ENCODE results near the gene SDF4.

Gene SDF4

DNA sequence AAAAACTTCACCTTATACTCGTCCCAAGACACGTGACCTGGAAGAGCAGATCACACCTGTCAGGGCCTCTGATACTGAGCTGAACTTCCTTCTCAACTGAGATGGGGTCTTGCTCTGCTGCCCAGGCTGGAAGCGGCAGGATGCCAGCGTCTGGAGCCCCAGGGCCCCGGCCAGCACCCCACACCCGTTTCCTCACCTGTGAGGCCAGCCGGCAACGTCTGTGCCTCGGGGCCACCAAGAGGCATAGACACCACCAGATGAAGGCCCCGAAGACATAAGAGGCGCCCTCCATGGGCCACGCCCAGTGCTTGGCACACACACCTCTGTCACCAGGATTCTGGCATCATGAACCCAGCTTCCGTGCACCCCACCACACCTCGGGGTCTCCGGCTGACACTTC is 8.5 kb downstream of the SDF4 start:
- no peak for DNase-seq (ENCODE audit: low spot score)
- no CpG with 5 or more reads among the region's 15 CpGs for WGBS, 2 donors (ENCODE audit: extremely low coverage in 2 of 2, insufficient read length in 2 of 2, insufficient replicate concordance in 1 of 2)
- H3K27ac ChIP-seq (replicated peaks; ENCODE audit: low read length), result no peak overlapping the region
- no peak overlapping the region for H2AFZ ChIP-seq (ENCODE audit: low read length)
- H3K9me3 ChIP-seq (replicated peaks in 1 of 2; ENCODE audit: control insufficient read depth in 2 of 2, insufficient read depth in 1 of 2, low read depth in 1 of 2, low read length in 2 of 2), result peaks cover 0 to 8% of the 10 kb centered on the region in 2 donors
- no peak overlapping the region for H2BK12ac ChIP-seq (ENCODE audit: low read length)
- no peak overlapping the region for H2BK15ac ChIP-seq (ENCODE audit: low read length)
- H2BK5ac ChIP-seq (ENCODE audit: low read length), result no peak overlapping the region
- H3K9ac ChIP-seq (ENCODE audit: low read depth, low read length, poor library complexity), result no peak overlapping the region
- no peak overlapping the region for H4K91ac ChIP-seq (ENCODE audit: low read depth, low read length, poor library complexity)
- H3K27me3 ChIP-seq (ENCODE audit: control insufficient read depth in 3 of 3, insufficient read depth in 3 of 3, low read depth in 1 of 3, low read length in 3 of 3), result peaks cover 0 to 3% (median 0%) of the 10 kb centered on the region in 3 experiments
- no peak overlapping the region for H2AK5ac ChIP-seq (ENCODE audit: low read depth, low read length)
- H3K36me3 ChIP-seq (replicated peaks in 1 of 2; ENCODE audit: control insufficient read depth in 2 of 2, insufficient read depth in 2 of 2, low read length in 2 of 2), result peaks cover 31 to 78% of the 10 kb centered on the region in 2 donors
- no peaks in the 10 kb centered on the region for H3K4me1 ChIP-seq (ENCODE audit: control insufficient read depth in 2 of 2, insufficient read depth in 1 of 2, low read depth in 1 of 2, low read length in 2 of 2)
- H3K79me1 ChIP-seq (ENCODE audit: low read depth, low read length), result peaks cover 27% of the 10 kb centered on the region
- H3K4ac ChIP-seq (ENCODE audit: low read length), result no peak overlapping the region
- no peak overlapping the region for H4K8ac ChIP-seq (ENCODE audit: low read depth, low read length)
- no peak overlapping the region for H3K4me3 ChIP-seq (ENCODE audit: low read length in 2 of 2)
- H3K18ac ChIP-seq (ENCODE audit: low read length), result no peak overlapping the region
- no peak overlapping the region for H3K4me2 ChIP-seq (ENCODE audit: insufficient read depth, low read length, poor library complexity, severe bottlenecking)
- no peak overlapping the region for H3K14ac ChIP-seq (ENCODE audit: low read length)
- H3K23ac ChIP-seq (ENCODE audit: low read depth, low read length, poor library complexity), result peak overlapping the region; percentile 98
- H2BK120ac ChIP-seq (ENCODE audit: low read depth, low read length), result no peak overlapping the region

DNA sequence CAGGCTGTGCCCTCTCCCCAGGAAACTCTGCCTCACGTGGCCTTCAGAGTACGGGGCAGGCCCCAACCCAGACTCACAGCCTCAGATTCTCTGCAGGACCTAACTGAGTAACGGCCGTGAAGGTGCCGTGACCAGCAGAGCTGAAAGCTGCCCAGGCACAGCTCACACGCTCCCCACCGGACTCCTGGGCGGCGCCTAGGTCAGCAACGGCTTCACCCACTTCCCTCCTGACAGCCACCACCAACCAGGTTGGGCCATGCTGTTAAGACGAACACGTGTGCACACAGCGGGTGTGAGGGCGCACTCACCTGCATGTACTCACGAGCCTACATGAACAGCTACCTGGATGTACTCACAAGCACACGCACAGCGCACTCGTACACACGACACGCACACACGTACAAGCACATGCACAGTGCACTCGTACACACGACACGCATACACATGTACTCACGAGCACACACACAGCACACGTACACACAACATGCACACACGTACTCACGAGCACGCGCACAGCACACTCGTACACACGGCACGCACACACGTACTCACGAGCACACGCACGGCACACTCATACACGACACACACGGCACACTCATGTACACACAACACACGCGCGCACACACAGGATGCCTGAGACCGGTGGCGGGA is 9.1 kb downstream of the SDF4 start:
- Histone ChIP-seq H4K8ac (ENCODE audit: low read depth, low read length) (no peak overlapping the region), H3K27me3 (ENCODE audit: control insufficient read depth in 3 of 3, insufficient read depth in 3 of 3, low read depth in 1 of 3, low read length in 3 of 3) (peaks cover 0 to 3% (median 0%) of the 10 kb centered on the region in 3 experiments), H3K9me3 (replicated peaks in 1 of 2; ENCODE audit: control insufficient read depth in 2 of 2, insufficient read depth in 1 of 2, low read depth in 1 of 2, low read length in 2 of 2) (peaks cover 0 to 8% of the 10 kb centered on the region in 2 donors), H3K27ac (replicated peaks; ENCODE audit: low read length) (no peak overlapping the region), H2AFZ (ENCODE audit: low read length) (no peak overlapping the region), H2BK120ac (ENCODE audit: low read depth, low read length) (no peak overlapping the region), H3K18ac (ENCODE audit: low read length) (no peak overlapping the region), H3K4ac (ENCODE audit: low read length) (no peak overlapping the region), H3K36me3 (replicated peaks in 1 of 2; ENCODE audit: control insufficient read depth in 2 of 2, insufficient read depth in 2 of 2, low read length in 2 of 2) (peaks cover 32 to 78% of the 10 kb centered on the region in 2 donors), H3K9ac (ENCODE audit: low read depth, low read length, poor library complexity) (peak overlapping the region; percentile 77), H3K4me3 (ENCODE audit: low read length in 2 of 2) (peak overlapping the region in 1 of 2 donors; percentile 70), H3K4me2 (ENCODE audit: insufficient read depth, low read length, poor library complexity, severe bottlenecking) (no peak overlapping the region), H2BK15ac (ENCODE audit: low read length) (no peak overlapping the region), H3K79me1 (ENCODE audit: low read depth, low read length) (peaks cover 23% of the 10 kb centered on the region), H3K14ac (ENCODE audit: low read length) (no peak overlapping the region), H2BK5ac (ENCODE audit: low read length) (no peak overlapping the region), H4K91ac (ENCODE audit: low read depth, low read length, poor library complexity) (no peak overlapping the region), H3K4me1 (ENCODE audit: control insufficient read depth in 2 of 2, insufficient read depth in 1 of 2, low read depth in 1 of 2, low read length in 2 of 2) (no peaks in the 10 kb centered on the region), H2AK5ac (ENCODE audit: low read depth, low read length) (no peak overlapping the region), H2BK12ac (ENCODE audit: low read length) (no peak overlapping the region), H3K23ac (ENCODE audit: low read depth, low read length, poor library complexity) (peak overlapping the region; percentile 98)
- DNase-seq (ENCODE audit: low spot score), result no peak
- no CpG with 5 or more reads among the region's 44 CpGs for WGBS, 2 donors (ENCODE audit: extremely low coverage in 2 of 2, insufficient read length in 2 of 2, insufficient replicate concordance in 1 of 2)

DNA sequence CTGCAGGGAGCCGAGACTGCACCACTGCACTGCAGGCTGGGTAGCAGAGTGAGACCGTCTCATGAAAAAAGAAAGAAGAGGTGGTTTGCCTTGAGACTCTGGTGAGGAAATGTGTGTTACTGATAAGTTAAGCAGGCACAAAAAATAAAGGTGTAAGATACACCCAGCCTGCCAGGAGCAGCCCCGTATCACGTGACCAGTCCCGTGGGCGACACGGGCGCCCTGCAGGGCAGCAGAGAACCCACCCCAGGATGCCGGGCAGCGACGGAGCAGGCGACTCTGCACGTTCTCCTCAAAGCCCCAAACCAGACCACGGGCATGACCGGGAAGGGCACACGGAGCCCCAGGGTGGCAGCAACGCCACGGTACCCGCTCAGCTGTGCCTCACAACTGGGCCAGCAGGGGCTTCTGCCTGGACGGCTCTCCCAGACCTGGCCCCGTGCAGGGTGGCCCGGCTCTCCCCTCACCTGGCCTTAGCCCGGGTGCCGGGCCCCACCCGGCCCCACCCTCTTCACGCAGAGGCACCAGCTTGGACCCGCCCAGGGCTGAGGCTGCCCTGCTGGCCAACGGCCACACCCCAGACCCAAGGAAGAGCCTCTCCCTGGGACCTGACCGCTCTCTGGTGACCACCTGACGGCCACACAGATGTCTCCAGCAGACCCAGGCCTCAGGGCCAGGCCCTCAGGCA is 9.8 kb downstream of the SDF4 start:
- H2AFZ ChIP-seq (ENCODE audit: low read length), result no peak overlapping the region
- no peak overlapping the region for H4K8ac ChIP-seq (ENCODE audit: low read depth, low read length)
- H3K23ac ChIP-seq (ENCODE audit: low read depth, low read length, poor library complexity), result no peak overlapping the region
- no peak overlapping the region for H3K27ac ChIP-seq (replicated peaks; ENCODE audit: low read length)
- H3K36me3 ChIP-seq (replicated peaks in 1 of 2; ENCODE audit: control insufficient read depth in 2 of 2, insufficient read depth in 2 of 2, low read length in 2 of 2), result peaks cover 29 to 80% of the 10 kb centered on the region in 2 donors
- no peak overlapping the region for H3K18ac ChIP-seq (ENCODE audit: low read length)
- H3K4me1 ChIP-seq (ENCODE audit: control insufficient read depth in 2 of 2, insufficient read depth in 1 of 2, low read depth in 1 of 2, low read length in 2 of 2), result no peaks in the 10 kb centered on the region
- H3K14ac ChIP-seq (ENCODE audit: low read length), result no peak overlapping the region
- H3K79me1 ChIP-seq (ENCODE audit: low read depth, low read length), result peaks cover 21% of the 10 kb centered on the region
- no peak overlapping the region for H2BK5ac ChIP-seq (ENCODE audit: low read length)
- H2BK15ac ChIP-seq (ENCODE audit: low read length), result no peak overlapping the region
- H2AK5ac ChIP-seq (ENCODE audit: low read depth, low read length), result no peak overlapping the region
- H2BK120ac ChIP-seq (ENCODE audit: low read depth, low read length), result no peak overlapping the region
- WGBS, 2 donors (ENCODE audit: extremely low coverage in 2 of 2, insufficient read length in 2 of 2, insufficient replicate concordance in 1 of 2), result no CpG with 5 or more reads among the region's 30 CpGs
- H4K91ac ChIP-seq (ENCODE audit: low read depth, low read length, poor library complexity), result no peak overlapping the region
- DNase-seq (ENCODE audit: low spot score), result no peak
- H3K4me3 ChIP-seq (ENCODE audit: low read length in 2 of 2), result no peak overlapping the region
- H2BK12ac ChIP-seq (ENCODE audit: low read length), result no peak overlapping the region
- H3K9ac ChIP-seq (ENCODE audit: low read depth, low read length, poor library complexity), result peak overlapping the region; percentile 9
- no peak overlapping the region for H3K4me2 ChIP-seq (ENCODE audit: insufficient read depth, low read length, poor library complexity, severe bottlenecking)
- H3K4ac ChIP-seq (ENCODE audit: low read length), result no peak overlapping the region
- H3K9me3 ChIP-seq (replicated peaks in 1 of 2; ENCODE audit: control insufficient read depth in 2 of 2, insufficient read depth in 1 of 2, low read depth in 1 of 2, low read length in 2 of 2), result peaks cover 0 to 8% of the 10 kb centered on the region in 2 donors
- H3K27me3 ChIP-seq (ENCODE audit: control insufficient read depth in 3 of 3, insufficient read depth in 3 of 3, low read depth in 1 of 3, low read length in 3 of 3), result peaks cover 0 to 3% (median 0%) of the 10 kb centered on the region in 3 experiments

DNA sequence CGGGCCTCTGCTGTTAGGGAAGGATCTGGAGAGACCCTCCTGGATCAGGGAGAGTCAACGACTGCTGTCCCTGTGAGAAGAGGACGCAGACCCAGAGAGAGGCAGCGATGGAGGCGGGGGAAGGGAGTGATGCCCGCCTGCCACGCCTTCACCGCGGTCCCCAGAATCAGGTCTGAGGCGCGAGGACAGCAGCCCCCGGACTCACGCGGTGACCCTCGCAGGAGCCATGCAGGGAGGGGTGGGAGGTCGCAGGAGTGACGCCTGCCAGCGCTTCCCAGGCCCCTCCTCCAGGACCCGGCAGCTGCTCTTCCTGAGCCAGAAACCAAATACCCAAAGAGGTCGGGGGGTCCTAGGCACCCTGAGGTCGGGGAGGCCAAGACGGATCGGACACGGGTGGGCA is 11.6 kb downstream of the SDF4 start:
- Histone ChIP-seq H3K23ac (ENCODE audit: low read depth, low read length, poor library complexity) (no peak overlapping the region), H3K9me3 (replicated peaks in 1 of 2; ENCODE audit: control insufficient read depth in 2 of 2, insufficient read depth in 1 of 2, low read depth in 1 of 2, low read length in 2 of 2) (peaks cover 0 to 5% of the 10 kb centered on the region in 2 donors), H3K4me1 (ENCODE audit: control insufficient read depth in 2 of 2, insufficient read depth in 1 of 2, low read depth in 1 of 2, low read length in 2 of 2) (no peaks in the 10 kb centered on the region), H3K14ac (ENCODE audit: low read length) (no peak overlapping the region), H3K9ac (ENCODE audit: low read depth, low read length, poor library complexity) (no peak overlapping the region), H4K8ac (ENCODE audit: low read depth, low read length) (no peak overlapping the region), H3K4me3 (ENCODE audit: low read length in 2 of 2) (no peak overlapping the region), H3K27me3 (ENCODE audit: control insufficient read depth in 3 of 3, insufficient read depth in 3 of 3, low read depth in 1 of 3, low read length in 3 of 3) (peaks cover 0 to 3% (median 0%) of the 10 kb centered on the region in 3 experiments), H2BK5ac (ENCODE audit: low read length) (no peak overlapping the region), H3K79me1 (ENCODE audit: low read depth, low read length) (peaks cover 11% of the 10 kb centered on the region), H2BK120ac (ENCODE audit: low read depth, low read length) (no peak overlapping the region), H3K4me2 (ENCODE audit: insufficient read depth, low read length, poor library complexity, severe bottlenecking) (no peak overlapping the region), H2BK12ac (ENCODE audit: low read length) (no peak overlapping the region), H2AK5ac (ENCODE audit: low read depth, low read length) (no peak overlapping the region), H3K36me3 (replicated peaks in 1 of 2; ENCODE audit: control insufficient read depth in 2 of 2, insufficient read depth in 2 of 2, low read length in 2 of 2) (peaks cover 21 to 76% of the 10 kb centered on the region in 2 donors), H3K18ac (ENCODE audit: low read length) (no peak overlapping the region), H3K4ac (ENCODE audit: low read length) (no peak overlapping the region), H2AFZ (ENCODE audit: low read length) (no peak overlapping the region), H3K27ac (replicated peaks; ENCODE audit: low read length) (no peak overlapping the region), H4K91ac (ENCODE audit: low read depth, low read length, poor library complexity) (no peak overlapping the region), H2BK15ac (ENCODE audit: low read length) (no peak overlapping the region)
- WGBS, 2 donors (ENCODE audit: extremely low coverage in 2 of 2, insufficient read length in 2 of 2, insufficient replicate concordance in 1 of 2), result no CpG with 5 or more reads among the region's 24 CpGs
- no peak for DNase-seq (ENCODE audit: low spot score)

All from neuronal stem cell (in vitro differentiated cells).